Measurements from ENCODE around the gene KCNJ3.

KCNJ3 gene

GRCh38 chr2:154886316-154886715 is 187.8 kb downstream of the KCNJ3 start:
- Histone ChIP-seq H3K9ac (ENCODE audit: low read length) (no peak overlapping the region), H3K36me3 (ENCODE audit: low read length) (peaks cover 4% of the 10 kb centered on the region; the same call in 1 of the 2 replicates), H3K79me2 (ENCODE audit: insufficient read depth, low read length) (no peaks in the 10 kb centered on the region), H3K27ac (ENCODE audit: low read depth, low read length) (no peak overlapping the region), H3F3A (ENCODE audit: insufficient read depth) (no peaks in the 10 kb centered on the region), H4K20me1 (ENCODE audit: low read depth, low read length) (no peaks in the 10 kb centered on the region), H3K27me3 (ENCODE audit: low read length) (no peaks in the 10 kb centered on the region), H3K9me3 (ENCODE audit: insufficient read depth, low read length) (no peaks in the 10 kb centered on the region), H2AFZ (ENCODE audit: low read depth, low read length, severe bottlenecking) (no peak overlapping the region), H3K9me2 (replicated peaks; ENCODE audit: insufficient read depth, low read length) (no peaks in the 10 kb centered on the region), H3K4me2 (ENCODE audit: low read depth, low read length, poor library complexity, severe bottlenecking) (no peak overlapping the region), H3K4me3 (ENCODE audit: insufficient read depth, low read length, poor library complexity, severe bottlenecking) (no peak overlapping the region)
- TF ChIP-seq, protein P1, sequence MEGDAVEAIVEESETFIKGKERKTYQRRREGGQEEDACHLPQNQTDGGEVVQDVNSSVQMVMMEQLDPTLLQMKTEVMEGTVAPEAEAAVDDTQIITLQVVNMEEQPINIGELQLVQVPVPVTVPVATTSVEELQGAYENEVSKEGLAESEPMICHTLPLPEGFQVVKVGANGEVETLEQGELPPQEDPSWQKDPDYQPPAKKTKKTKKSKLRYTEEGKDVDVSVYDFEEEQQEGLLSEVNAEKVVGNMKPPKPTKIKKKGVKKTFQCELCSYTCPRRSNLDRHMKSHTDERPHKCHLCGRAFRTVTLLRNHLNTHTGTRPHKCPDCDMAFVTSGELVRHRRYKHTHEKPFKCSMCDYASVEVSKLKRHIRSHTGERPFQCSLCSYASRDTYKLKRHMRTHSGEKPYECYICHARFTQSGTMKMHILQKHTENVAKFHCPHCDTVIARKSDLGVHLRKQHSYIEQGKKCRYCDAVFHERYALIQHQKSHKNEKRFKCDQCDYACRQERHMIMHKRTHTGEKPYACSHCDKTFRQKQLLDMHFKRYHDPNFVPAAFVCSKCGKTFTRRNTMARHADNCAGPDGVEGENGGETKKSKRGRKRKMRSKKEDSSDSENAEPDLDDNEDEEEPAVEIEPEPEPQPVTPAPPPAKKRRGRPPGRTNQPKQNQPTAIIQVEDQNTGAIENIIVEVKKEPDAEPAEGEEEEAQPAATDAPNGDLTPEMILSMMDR (IDR thresholded peaks at IDR 0.05; ENCODE audit: insufficient read depth, low read length, poor library complexity, severe bottlenecking), result no peak
- no peak for TF ChIP-seq EZH2phosphoT487 (conservative IDR thresholded peaks at IDR 0.05; ENCODE audit: low read length)

GRCh38 chr2:154898269-154898668 is 199.8 kb downstream of the KCNJ3 start:
- Histone ChIP-seq H4K20me1 (ENCODE audit: low read depth, low read length) (no peaks in the 10 kb centered on the region), H3K27me3 (ENCODE audit: low read length) (no peaks in the 10 kb centered on the region), H3K36me3 (ENCODE audit: low read length) (no peaks in the 10 kb centered on the region), H3K79me2 (ENCODE audit: insufficient read depth, low read length) (no peaks in the 10 kb centered on the region), H3K4me3 (ENCODE audit: insufficient read depth, low read length, poor library complexity, severe bottlenecking) (no peak overlapping the region), H3K27ac (ENCODE audit: low read depth, low read length) (no peak overlapping the region), H3K9ac (ENCODE audit: low read length) (no peak overlapping the region), H3K9me2 (replicated peaks; ENCODE audit: insufficient read depth, low read length) (no peaks in the 10 kb centered on the region), H2AFZ (ENCODE audit: low read depth, low read length, severe bottlenecking) (no peak overlapping the region), H3K4me2 (ENCODE audit: low read depth, low read length, poor library complexity, severe bottlenecking) (no peak overlapping the region), H3F3A (ENCODE audit: insufficient read depth) (no peaks in the 10 kb centered on the region), H3K9me3 (ENCODE audit: insufficient read depth, low read length) (no peaks in the 10 kb centered on the region)
- TF ChIP-seq EZH2phosphoT487 (conservative IDR thresholded peaks at IDR 0.05; ENCODE audit: low read length), result no peak
- TF ChIP-seq, protein P1 (IDR thresholded peaks at IDR 0.05; ENCODE audit: insufficient read depth, low read length, poor library complexity, severe bottlenecking), result no peak

GRCh38 chr2:154901063-154901462 is 202.6 kb downstream of the KCNJ3 start:
- no peak overlapping the region for H3K4me3 ChIP-seq (ENCODE audit: insufficient read depth, low read length, poor library complexity, severe bottlenecking)
- no peaks in the 10 kb centered on the region for H3K27me3 ChIP-seq (ENCODE audit: low read length)
- no peaks in the 10 kb centered on the region for H3K36me3 ChIP-seq (ENCODE audit: low read length)
- TF ChIP-seq, protein P1 (IDR thresholded peaks at IDR 0.05; ENCODE audit: insufficient read depth, low read length, poor library complexity, severe bottlenecking), result no peak
- no peak for TF ChIP-seq EZH2phosphoT487 (conservative IDR thresholded peaks at IDR 0.05; ENCODE audit: low read length)
- H3K4me2 ChIP-seq (ENCODE audit: low read depth, low read length, poor library complexity, severe bottlenecking), result no peak overlapping the region
- H3K9ac ChIP-seq (ENCODE audit: low read length), result no peak overlapping the region
- H3K9me2 ChIP-seq (replicated peaks; ENCODE audit: insufficient read depth, low read length), result no peaks in the 10 kb centered on the region
- H2AFZ ChIP-seq (ENCODE audit: low read depth, low read length, severe bottlenecking), result peak overlapping the region; percentile 42
- H3K27ac ChIP-seq (ENCODE audit: low read depth, low read length), result no peak overlapping the region
- H3F3A ChIP-seq (ENCODE audit: insufficient read depth), result no peaks in the 10 kb centered on the region
- H3K9me3 ChIP-seq (ENCODE audit: insufficient read depth, low read length), result no peaks in the 10 kb centered on the region; the same call in 1 of the 2 replicates
- H3K79me2 ChIP-seq (ENCODE audit: insufficient read depth, low read length), result no peaks in the 10 kb centered on the region
- no peaks in the 10 kb centered on the region for H4K20me1 ChIP-seq (ENCODE audit: low read depth, low read length)
